ENCODE measurements around the gene KIF6.
A peak's percentile ranks its signal among the peaks of the same experiment; 100 is the strongest.

Gene KIF6

GRCh38 chr6:39341352-39341751, 383.9 kb downstream of the KIF6 start:
- no peak for TF ChIP-seq CTCF (IDR thresholded peaks at IDR 0.05; ENCODE audit: low read depth, low read length)
- DNase-seq (ENCODE audit: low read depth, low spot score), result no peak
- no peak overlapping the region for H3K4me3 ChIP-seq (ENCODE audit: low read depth, low read length)
- in situ Hi-C loops (cut with HindIII; ENCODE audit: low sequenced_read_pairs), result no loop called here

- in situ Hi-C loops (cut with HindIII; ENCODE audit: low sequenced_read_pairs), result no loop called here
- no peak for DNase-seq (ENCODE audit: low read depth, low spot score)
- TF ChIP-seq CTCF (IDR thresholded peaks at IDR 0.05; ENCODE audit: low read depth, low read length), result no peak
- H3K4me3 ChIP-seq (ENCODE audit: low read depth, low read length), result no peak overlapping the region
Observed at GRCh38 chr6:39339868-39340550, 385.2 kb downstream of the KIF6 start.

- no peak for DNase-seq (ENCODE audit: low read depth, low spot score)
- no peak for TF ChIP-seq CTCF (IDR thresholded peaks at IDR 0.05; ENCODE audit: low read depth, low read length)
- no peak overlapping the region for H3K4me3 ChIP-seq (ENCODE audit: low read depth, low read length)
- in situ Hi-C loops (cut with HindIII; ENCODE audit: low sequenced_read_pairs), result no loop called here
Observed at GRCh38 chr6:39339096-39339867, 385.9 kb downstream of the KIF6 start.

GRCh38 chr6:39338397-39338796, 386.8 kb downstream of the KIF6 start:
- in situ Hi-C loops (cut with HindIII; ENCODE audit: low sequenced_read_pairs), result no loop called here
- no peak for TF ChIP-seq CTCF (IDR thresholded peaks at IDR 0.05; ENCODE audit: low read depth, low read length)
- no peak overlapping the region for H3K4me3 ChIP-seq (ENCODE audit: low read depth, low read length)
- no peak for DNase-seq (ENCODE audit: low read depth, low spot score)

- no peak for TF ChIP-seq CTCF (IDR thresholded peaks at IDR 0.05; ENCODE audit: low read depth, low read length)
- in situ Hi-C loops (cut with HindIII; ENCODE audit: low sequenced_read_pairs), result no loop called here
- no peak overlapping the region for H3K4me3 ChIP-seq (ENCODE audit: low read depth, low read length)
- peak; percentile 7 for DNase-seq (ENCODE audit: low read depth, low spot score)
Observed at GRCh38 chr6:39335780-39336545, 389.2 kb downstream of the KIF6 start.

GRCh38 chr6:39333644-39334438, 391.4 kb downstream of the KIF6 start:
- in situ Hi-C loops (cut with HindIII; ENCODE audit: low sequenced_read_pairs), result no loop called here
- H3K4me3 ChIP-seq (ENCODE audit: low read depth, low read length), result no peak overlapping the region
- TF ChIP-seq CTCF (IDR thresholded peaks at IDR 0.05; ENCODE audit: low read depth, low read length), result no peak
- DNase-seq (ENCODE audit: low read depth, low spot score), result no peak

All from astrocyte of the spinal cord (primary cell).